ENCODE measurements around the gene C10orf95.

The C10orf95 gene

GRCh38 chr10:102400076-102400475 lies 51.3 kb downstream of the C10orf95 start:
- DNase-seq, result no peak

All from NCI-H187 (cell line).